H9 (cell line): ENCODE measurements around the gene CLDN11. TPM values are rescaled to one million over a fixed set of nuclear protein-coding genes. Genes with fewer than 3 reads are reported as not detected.

Experiments used
- DNase-seq: peaks from one replicate; pipeline ENCODE4 v3.0.0-alpha.2; 2017
- H2AFZ ChIP-seq: one replicate; pipeline ENCODE4 v1.6.1; 2013; ENCODE audit warnings: mild to moderate bottlenecking, low read length, control low read depth, moderate library complexity
- H2AK5ac ChIP-seq: 2 replicates; pipeline ENCODE4 v1.6.1; 2013; ENCODE audit warnings: low read length, control low read depth, mixed read lengths; ENCODE audit not compliant: insufficient read length
- H2BK120ac ChIP-seq: one replicate; pipeline ENCODE4 v1.6.1; 2013; ENCODE audit warnings: low read depth, mild to moderate bottlenecking, low read length, control low read depth, inconsistent platforms; ENCODE audit not compliant: poor library complexity, severe bottlenecking
- H2BK12ac ChIP-seq: 2 replicates; pipeline ENCODE4 v1.6.1; 2013; ENCODE audit warnings: low read length, control low read depth, mixed read lengths, low read depth; ENCODE audit not compliant: insufficient read length
- H2BK15ac ChIP-seq: 2 replicates; pipeline ENCODE4 v1.6.1; 2013; ENCODE audit warnings: low read depth, low read length, control low read depth
- H2BK20ac ChIP-seq: one replicate; pipeline ENCODE4 v1.6.1; 2013; ENCODE audit warnings: low read depth, mild to moderate bottlenecking, low read length, control low read depth, inconsistent platforms; ENCODE audit not compliant: poor library complexity, severe bottlenecking
- H2BK5ac ChIP-seq: 2 replicates; pipeline ENCODE4 v1.6.1; 2013; ENCODE audit warnings: low read length, control low read depth, mixed read lengths; ENCODE audit not compliant: insufficient read length
- H3K14ac ChIP-seq: 2 replicates; pipeline ENCODE4 v1.6.1; 2013; ENCODE audit warnings: low read length, control low read depth; ENCODE audit not compliant: insufficient read depth
- H3K18ac ChIP-seq: 2 replicates; pipeline ENCODE4 v1.6.1; 2013; ENCODE audit warnings: low read depth, mild to moderate bottlenecking, mixed read lengths, low read length, control low read depth; ENCODE audit not compliant: insufficient read length
- H3K23ac ChIP-seq: 2 replicates; pipeline ENCODE4 v1.6.1; 2013; ENCODE audit warnings: low read length, control low read depth, mixed read lengths, low read depth; ENCODE audit not compliant: insufficient read length
- H3K23me2 ChIP-seq: 2 replicates; pipeline ENCODE4 v1.6.1; 2013; ENCODE audit warnings: low read depth, mild to moderate bottlenecking, mixed read lengths, low read length, control low read depth; ENCODE audit not compliant: insufficient read length, poor library complexity, severe bottlenecking
- H3K27ac ChIP-seq: 2 replicates; pipeline ENCODE4 v1.5.1; 2013; ENCODE audit warnings: low read length, control low read depth, mixed read lengths, low read depth; ENCODE audit not compliant: insufficient read length
- H3K27me3 ChIP-seq: 2 replicates; pipeline ENCODE4 v1.6.1; 2013; ENCODE audit warnings: low read length, control low read depth, inconsistent platforms; ENCODE audit not compliant: insufficient read depth
- H3K4ac ChIP-seq: 2 replicates; pipeline ENCODE4 v1.6.1; 2013; ENCODE audit warnings: low read depth, mild to moderate bottlenecking, control low read depth, inconsistent platforms, low read length, moderate library complexity
- H3K4me1 ChIP-seq: 2 replicates; pipeline ENCODE4 v1.6.1; 2013; ENCODE audit warnings: low read length, control low read depth, inconsistent platforms; ENCODE audit not compliant: insufficient read depth
- H3K4me2 ChIP-seq: 2 replicates; pipeline ENCODE4 v1.6.1; 2013; ENCODE audit warnings: low read length, control low read depth, mixed read lengths; ENCODE audit not compliant: insufficient read length, insufficient read depth
- H3K56ac ChIP-seq: 2 replicates; pipeline ENCODE4 v1.6.1; 2013; ENCODE audit warnings: low read depth, mild to moderate bottlenecking, mixed read lengths, low read length, control low read depth; ENCODE audit not compliant: insufficient read length
- H3K79me1 ChIP-seq: 2 replicates; pipeline ENCODE4 v1.6.1; 2013; ENCODE audit warnings: low read depth, mild to moderate bottlenecking, moderate library complexity, low read length, control low read depth, inconsistent platforms; ENCODE audit not compliant: insufficient read depth, poor library complexity, severe bottlenecking
- H3K79me2 ChIP-seq: 2 replicates; pipeline ENCODE4 v1.6.1; 2013; ENCODE audit warnings: low read length, control low read depth, inconsistent platforms; ENCODE audit not compliant: insufficient read depth
- H3K9ac ChIP-seq: 2 replicates; pipeline ENCODE4 v1.6.1; 2013; ENCODE audit warnings: low read length, control low read depth, mixed read lengths; ENCODE audit not compliant: insufficient read length; ENCODE audit errors: extremely low read depth
- H3K9me3 ChIP-seq: one replicate; pipeline ENCODE4 v1.6.1; 2013; ENCODE audit warnings: low read depth, low read length, inconsistent platforms; ENCODE audit not compliant: control insufficient read depth
- H3T11ph ChIP-seq: one replicate; pipeline ENCODE4 v1.6.1; 2013; ENCODE audit warnings: mild to moderate bottlenecking, low read length, control low read depth, inconsistent platforms
- H4K20me1 ChIP-seq: one replicate; pipeline ENCODE4 v1.6.1; 2013; ENCODE audit not compliant: control insufficient read depth, insufficient read length, insufficient read depth
- H4K5ac ChIP-seq: 2 replicates; pipeline ENCODE4 v1.6.1; 2013; ENCODE audit warnings: low read depth, mild to moderate bottlenecking, mixed read lengths, low read length, control low read depth; ENCODE audit not compliant: insufficient read length
- H4K8ac ChIP-seq: replicated peaks from 2 replicates; pipeline ENCODE4 v1.6.1; 2013; ENCODE audit warnings: low read length, control low read depth, mixed read lengths, low read depth; ENCODE audit not compliant: insufficient read length
- H4K91ac ChIP-seq: 2 replicates; pipeline ENCODE4 v1.6.1; 2013; ENCODE audit warnings: low read depth, mild to moderate bottlenecking, moderate library complexity, mixed read lengths, low read length, control low read depth; ENCODE audit not compliant: insufficient read length
- H3K27ac Mint-ChIP-seq, 3 experiments: 2 replicates in 2 of 3; 3 replicates in 1 of 3; pipeline ENCODE4 v1.8.0; 2020 to 2021; ENCODE audit warnings: mixed read lengths in 3 of 3, mild to moderate bottlenecking in 1 of 3, moderate library complexity in 1 of 3
- H3K27me3 Mint-ChIP-seq: 2 replicates; pipeline ENCODE4 v1.8.0; 2021; ENCODE audit warnings: low read depth, mild to moderate bottlenecking, moderate library complexity, mixed read lengths
- H3K36me3 Mint-ChIP-seq, 3 experiments: 2 replicates in 2 of 3; 3 replicates in 1 of 3; pipeline ENCODE4 v1.8.0; 2020 to 2021; ENCODE audit warnings: low read depth in 3 of 3, mixed read lengths in 3 of 3; ENCODE audit not compliant: insufficient read depth in 1 of 3
- H3K4me1 Mint-ChIP-seq, 2 experiments: 2 replicates each; pipeline ENCODE4 v1.8.0; 2020; ENCODE audit warnings: mixed read lengths in 2 of 2
- H3K4me3 Mint-ChIP-seq, 2 experiments: 2 replicates in 1 of 2; 3 replicates in 1 of 2; pipeline ENCODE4 v1.8.0; 2020 to 2021; ENCODE audit warnings: mild to moderate bottlenecking in 2 of 2, mixed read lengths in 2 of 2, moderate library complexity in 1 of 2
- H3K9me3 Mint-ChIP-seq, 2 experiments: 2 replicates in 1 of 2; 3 replicates in 1 of 2; pipeline ENCODE4 v1.8.0; 2020; ENCODE audit warnings: mild to moderate bottlenecking in 2 of 2, mixed read lengths in 2 of 2, moderate library complexity in 1 of 2
- WGBS: extraction: QIAGEN DNeasy Blood & Tissue Kit; methylation state at CpG from one replicate; pipeline ENCODE4 v1.1.7; 2013; ENCODE audit warnings: missing lambda C conversion rate, low lambda C conversion rate, mixed read lengths; ENCODE audit not compliant: insufficient read length; ENCODE audit errors: extremely low coverage; 5-methylcytosine and 5-hydroxymethylcytosine counted together
- total RNA-seq: library from RNA; stranded (reverse); gene quantifications from 2 replicates; pipeline ENCODE4 v1.2.1, GENCODE V29; 2021
- TF ChIP-seq, protein P1 (sequence below): fragments of 200-600 bp; sonication (generic); conservative IDR thresholded peaks from 3 replicates; pipeline ENCODE4 v1.8.0; 2021; ENCODE audit warnings: antibody characterized with exemption, mild to moderate bottlenecking

The CLDN11 gene
- total RNA-seq, 1 experiment from 2014 or later: 1.7 TPM

DNA sequence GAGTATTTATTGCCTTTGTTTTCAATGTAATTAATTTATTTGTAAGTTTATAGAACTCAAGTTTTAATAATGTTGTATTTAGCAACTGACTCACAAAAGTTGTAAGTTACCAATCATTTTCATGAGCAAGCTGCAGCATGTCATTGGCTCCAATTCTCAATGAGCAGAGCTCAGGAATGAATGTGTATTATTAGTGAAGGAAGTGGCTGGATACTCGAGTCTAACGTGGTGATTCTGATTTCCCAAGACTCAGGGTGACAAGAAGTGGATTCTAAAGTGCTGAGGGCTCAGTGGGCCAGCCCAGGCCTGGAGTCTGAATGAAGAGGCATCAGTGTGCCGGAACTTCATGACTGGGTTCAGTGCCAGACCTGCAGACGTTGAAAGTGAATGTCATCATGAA, 39.6 kb downstream of the CLDN11 start:
- Histone ChIP-seq H3K56ac (no peak overlapping the region), H2BK20ac (no peak overlapping the region), H3K9me3 (no peaks in the 10 kb centered on the region), H2BK15ac (no peak overlapping the region), H2AK5ac (no peak overlapping the region), H3K4me1 (no peaks in the 10 kb centered on the region), H3K79me1 (no peaks in the 10 kb centered on the region), H3K23me2 (no peaks in the 10 kb centered on the region), H4K5ac (no peak overlapping the region), H3K18ac (no peak overlapping the region), H4K20me1 (no peaks in the 10 kb centered on the region), H2BK12ac (no peak overlapping the region), H2BK120ac (no peak overlapping the region), H3K23ac (no peak overlapping the region), H2AFZ (no peak overlapping the region), H3K4me2 (no peak overlapping the region), H3K9ac (no peak overlapping the region), H4K91ac (no peak overlapping the region), H3K4ac (no peak overlapping the region), H3T11ph (no peak overlapping the region), H4K8ac (no peak overlapping the region), H3K14ac (no peak overlapping the region), H2BK5ac (no peak overlapping the region), H3K27me3 (no peaks in the 10 kb centered on the region), H3K27ac (no peak overlapping the region), H3K79me2 (no peaks in the 10 kb centered on the region)
- TF ChIP-seq, protein P1, sequence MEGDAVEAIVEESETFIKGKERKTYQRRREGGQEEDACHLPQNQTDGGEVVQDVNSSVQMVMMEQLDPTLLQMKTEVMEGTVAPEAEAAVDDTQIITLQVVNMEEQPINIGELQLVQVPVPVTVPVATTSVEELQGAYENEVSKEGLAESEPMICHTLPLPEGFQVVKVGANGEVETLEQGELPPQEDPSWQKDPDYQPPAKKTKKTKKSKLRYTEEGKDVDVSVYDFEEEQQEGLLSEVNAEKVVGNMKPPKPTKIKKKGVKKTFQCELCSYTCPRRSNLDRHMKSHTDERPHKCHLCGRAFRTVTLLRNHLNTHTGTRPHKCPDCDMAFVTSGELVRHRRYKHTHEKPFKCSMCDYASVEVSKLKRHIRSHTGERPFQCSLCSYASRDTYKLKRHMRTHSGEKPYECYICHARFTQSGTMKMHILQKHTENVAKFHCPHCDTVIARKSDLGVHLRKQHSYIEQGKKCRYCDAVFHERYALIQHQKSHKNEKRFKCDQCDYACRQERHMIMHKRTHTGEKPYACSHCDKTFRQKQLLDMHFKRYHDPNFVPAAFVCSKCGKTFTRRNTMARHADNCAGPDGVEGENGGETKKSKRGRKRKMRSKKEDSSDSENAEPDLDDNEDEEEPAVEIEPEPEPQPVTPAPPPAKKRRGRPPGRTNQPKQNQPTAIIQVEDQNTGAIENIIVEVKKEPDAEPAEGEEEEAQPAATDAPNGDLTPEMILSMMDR: no peak
- no peak for DNase-seq
- no peaks in the 10 kb centered on the region; the same call in 1 of the 2 replicates for H3K27me3 Mint-ChIP-seq
- WGBS: no CpG with 5 or more reads among the region's 4 CpGs
- no peaks in the 10 kb centered on the region for H3K36me3 Mint-ChIP-seq
- no peaks in the 10 kb centered on the region for H3K9me3 Mint-ChIP-seq
- H3K4me3 Mint-ChIP-seq: no peak overlapping the region
- H3K27ac Mint-ChIP-seq: no peak overlapping the region
- H3K4me1 Mint-ChIP-seq: no peaks in the 10 kb centered on the region; a peak in 1 of 4 replicates
